Activated CD4-positive, alpha-beta T cell treated with anti-CD3 and anti-CD28 coated beads, Interleukin-2, amount 50 U/mL, for 4 hours (primary cell): ENCODE results near the gene B3GAT1.

Experiments used
- DNase-seq, 2 experiments: peaks; one replicate each; pipeline ENCODE4 v3.0.0-alpha.2; 2020

Gene B3GAT1

GRCh38 chr11:134441281-134441680 is 29.2 kb upstream of the B3GAT1 start:
- DNase-seq: no peak

GRCh38 chr11:134440851-134441250 is 28.8 kb upstream of the B3GAT1 start:
- no peak for DNase-seq

- no peak for DNase-seq
Measured at GRCh38 chr11:134438542-134439537, 26.8 kb upstream of the B3GAT1 start.

GRCh38 chr11:134437821-134438220 is 25.8 kb upstream of the B3GAT1 start:
- no peak for DNase-seq

GRCh38 chr11:134436781-134437180 is 24.7 kb upstream of the B3GAT1 start:
- DNase-seq: no peak

- DNase-seq: no peak
Measured at GRCh38 chr11:134433806-134434205, 21.8 kb upstream of the B3GAT1 start.

GRCh38 chr11:134433251-134433650 is 21.2 kb upstream of the B3GAT1 start:
- no peak for DNase-seq

GRCh38 chr11:134432776-134433175 is 20.7 kb upstream of the B3GAT1 start:
- DNase-seq: no peak

GRCh38 chr11:134429106-134429505 is 17.1 kb upstream of the B3GAT1 start:
- DNase-seq: no peak

GRCh38 chr11:134425816-134426536 is 13.9 kb upstream of the B3GAT1 start:
- DNase-seq: no peak

- no peak for DNase-seq
Measured at GRCh38 chr11:134425413-134425812, 13.4 kb upstream of the B3GAT1 start.

- no peak for DNase-seq
Measured at GRCh38 chr11:134423106-134423505, 11.1 kb upstream of the B3GAT1 start.

GRCh38 chr11:134417871-134418840 is 6.1 kb upstream of the B3GAT1 start:
- DNase-seq: no peak

- DNase-seq: no peak
Measured at GRCh38 chr11:134416726-134417125, 4.7 kb upstream of the B3GAT1 start.

- no peak for DNase-seq
Measured at GRCh38 chr11:134414766-134415765, 3.0 kb upstream of the B3GAT1 start.

GRCh38 chr11:134413826-134414731 is 2.0 kb upstream of the B3GAT1 start:
- DNase-seq: no peak

- DNase-seq: no peak
Measured at GRCh38 chr11:134413043-134413825, 1.2 kb upstream of the B3GAT1 start.

GRCh38 chr11:134410766-134411165 is 1.3 kb downstream of the B3GAT1 start:
- no peak for DNase-seq
